Mucosa of rectum (tissue), 2 donors: ENCODE results near the gene HHAT.
A peak's percentile ranks its signal among the peaks of the same experiment; 100 is the strongest.

Source experiments
- H3K27ac ChIP-seq, 2 donors: one replicate each; pipeline ENCODE4 v1.7.0; 2013; ENCODE audit warnings: inconsistent platforms in 2 of 2, low read depth in 2 of 2, low read length in 2 of 2
- H3K27me3 ChIP-seq, 2 donors: one replicate each; pipeline ENCODE4 v1.7.0; 2013; ENCODE audit warnings: low read length in 2 of 2; ENCODE audit not compliant: control insufficient read depth in 2 of 2, insufficient read depth in 2 of 2
- H3K36me3 ChIP-seq, 2 donors: one replicate each; pipeline ENCODE4 v1.7.0; 2013; ENCODE audit warnings: low read length in 2 of 2; ENCODE audit not compliant: control insufficient read depth in 2 of 2, insufficient read depth in 2 of 2
- H3K4me1 ChIP-seq, 2 donors: one replicate each; pipeline ENCODE4 v1.7.0; 2013; ENCODE audit warnings: low read length in 2 of 2, mild to moderate bottlenecking in 1 of 2; ENCODE audit not compliant: control insufficient read depth in 2 of 2, insufficient read depth in 2 of 2
- H3K4me3 ChIP-seq, 2 donors: one replicate each; pipeline ENCODE4 v1.7.0; 2013; ENCODE audit warnings: low read length in 2 of 2
- H3K9ac ChIP-seq, 2 donors: one replicate each; pipeline ENCODE4 v1.7.0; 2013; ENCODE audit warnings: low read length in 2 of 2, low read depth in 1 of 2, mild to moderate bottlenecking in 1 of 2
- H3K9me3 ChIP-seq, 2 donors: one replicate each; pipeline ENCODE4 v1.7.0; 2013; ENCODE audit warnings: low read length in 2 of 2; ENCODE audit not compliant: control insufficient read depth in 2 of 2
- donor health status: healthy.
- donor health status: Normal muscosa, but diverticular disease.

HHAT gene

GRCh38 chr1:210328746-210329503 lies at the start of gene HHAT:
TSS of gene HHAT (plus strand) at chr1:210328902. CDS start at chr1:210348976, 20,074 bp downstream.
- peak within 1 kb of the TSS; percentile 74 to 88 for H3K9ac ChIP-seq
- H3K27ac ChIP-seq = peak within 1 kb of the TSS; percentile 91 to 94
- peaks cover 0 to 2% of the 10 kb centered on the region in 2 donors for H3K9me3 ChIP-seq
- H3K36me3 ChIP-seq = no peaks in the 10 kb centered on the region
- peaks cover 4 to 7% of the 10 kb centered on the region in 2 donors for H3K4me1 ChIP-seq
- H3K27me3 ChIP-seq = no peaks in the 10 kb centered on the region
- peak within 1 kb of the TSS; percentile 71 to 76 for H3K4me3 ChIP-seq

DNA sequence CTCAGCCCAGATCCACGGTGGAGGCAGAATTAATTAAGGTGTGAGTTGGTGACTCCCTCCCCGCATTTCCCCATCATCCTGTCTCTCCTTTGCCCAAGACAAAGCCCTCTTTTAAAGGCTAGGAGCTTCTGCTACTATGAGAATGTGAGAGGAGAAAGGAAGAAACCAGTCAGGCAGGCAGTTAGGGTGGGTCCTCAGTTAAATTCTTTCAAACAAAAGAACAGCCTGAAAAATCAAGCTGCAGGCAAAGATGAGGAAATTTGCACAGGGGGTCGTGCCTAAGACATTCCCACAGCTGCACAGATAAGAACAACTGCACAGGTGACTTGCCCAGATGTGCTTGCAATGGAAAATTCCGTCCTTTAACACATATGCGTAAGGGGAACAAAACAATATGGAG lies 48.5 kb upstream of the HHAT start:
- no peaks in the 10 kb centered on the region for H3K36me3 ChIP-seq
- H3K9ac ChIP-seq = no peak overlapping the region

GRCh38 chr1:210288116-210288515 lies 40.6 kb upstream of the HHAT start:
- Histone ChIP-seq H3K4me3 (no peak overlapping the region), H3K4me1 (peaks cover 3 to 8% of the 10 kb centered on the region in 2 donors), H3K9me3 (no peaks in the 10 kb centered on the region), H3K36me3 (no peaks in the 10 kb centered on the region), H3K27me3 (no peaks in the 10 kb centered on the region), H3K27ac (no peak overlapping the region), H3K9ac (no peak overlapping the region)

More for the DNA sequence above, 48.5 kb upstream of the HHAT start:
- Histone ChIP-seq H3K4me1 (no peaks in the 10 kb centered on the region), H3K27ac (no peak overlapping the region), H3K27me3 (no peaks in the 10 kb centered on the region), H3K9me3 (no peaks in the 10 kb centered on the region), H3K4me3 (no peak overlapping the region)

GRCh38 chr1:210289248-210289647 lies 39.5 kb upstream of the HHAT start:
- Histone ChIP-seq H3K4me3 (no peak overlapping the region), H3K27ac (no peak overlapping the region), H3K36me3 (no peaks in the 10 kb centered on the region), H3K9me3 (no peaks in the 10 kb centered on the region), H3K9ac (no peak overlapping the region), H3K4me1 (peaks cover 3 to 8% of the 10 kb centered on the region in 2 donors), H3K27me3 (no peaks in the 10 kb centered on the region)

- H3K4me1 ChIP-seq = peaks cover 3 to 11% of the 10 kb centered on the region in 2 donors
- H3K9ac ChIP-seq = no peak overlapping the region
- H3K9me3 ChIP-seq = no peaks in the 10 kb centered on the region
- H3K27me3 ChIP-seq = peaks cover 0 to 2% of the 10 kb centered on the region in 2 donors
- H3K4me3 ChIP-seq = no peak overlapping the region
- H3K27ac ChIP-seq = no peak overlapping the region
- no peaks in the 10 kb centered on the region for H3K36me3 ChIP-seq
Measured at GRCh38 chr1:210291081-210291764, 37.5 kb upstream of the HHAT start.

- H3K9me3 ChIP-seq = no peaks in the 10 kb centered on the region
- H3K9ac ChIP-seq = no peak overlapping the region
- H3K27me3 ChIP-seq = peaks cover 0 to 2% of the 10 kb centered on the region in 2 donors
- no peaks in the 10 kb centered on the region for H3K36me3 ChIP-seq
- no peak overlapping the region for H3K27ac ChIP-seq
- H3K4me1 ChIP-seq = peaks cover 3 to 11% of the 10 kb centered on the region in 2 donors
- no peak overlapping the region for H3K4me3 ChIP-seq
Measured at GRCh38 chr1:210291786-210292230, 36.9 kb upstream of the HHAT start.

DNA sequence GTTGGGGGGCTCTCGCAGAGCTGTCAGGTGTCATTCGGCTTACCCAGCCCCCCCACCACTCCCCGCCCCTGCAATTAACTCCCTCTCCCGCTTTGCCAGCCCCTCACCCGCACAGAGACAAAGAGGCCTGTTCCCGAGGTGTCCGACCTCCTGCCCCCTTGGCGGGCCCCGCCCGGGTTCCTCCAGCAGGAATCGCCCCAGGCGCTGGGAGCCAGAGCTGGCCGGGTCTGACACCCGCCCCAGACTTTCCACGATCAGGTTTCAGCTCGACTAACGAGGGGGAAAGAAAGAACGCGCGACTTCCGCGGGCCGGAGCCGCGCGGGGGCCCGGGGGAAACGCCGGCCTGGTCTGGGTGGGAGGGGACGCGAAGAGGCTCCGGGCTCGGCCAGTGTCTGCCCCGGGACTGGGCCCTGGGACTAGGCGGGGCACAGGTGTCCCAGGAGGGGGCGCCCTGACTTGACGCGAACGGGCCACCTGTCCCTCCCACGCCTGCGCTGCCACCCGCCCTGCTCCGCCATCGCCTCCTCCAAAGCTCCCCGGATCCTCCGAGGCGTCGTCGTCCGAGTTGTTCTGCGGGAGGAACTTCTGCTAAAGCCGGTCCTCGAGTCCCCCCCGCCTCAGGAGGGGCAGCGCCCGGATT lies 36.4 kb upstream of the HHAT start:
- H3K4me3 ChIP-seq = peak overlapping the region; percentile 46 to 57
- H3K27me3 ChIP-seq = peaks cover 0 to 2% of the 10 kb centered on the region in 2 donors
- H3K4me1 ChIP-seq = peaks cover 3 to 11% of the 10 kb centered on the region in 2 donors
- H3K9me3 ChIP-seq = no peaks in the 10 kb centered on the region
- no peaks in the 10 kb centered on the region for H3K36me3 ChIP-seq
- H3K9ac ChIP-seq = peak overlapping the region in 1 of 2 donors; percentile 45
- peak overlapping the region in 1 of 2 donors; percentile 20 for H3K27ac ChIP-seq

DNA sequence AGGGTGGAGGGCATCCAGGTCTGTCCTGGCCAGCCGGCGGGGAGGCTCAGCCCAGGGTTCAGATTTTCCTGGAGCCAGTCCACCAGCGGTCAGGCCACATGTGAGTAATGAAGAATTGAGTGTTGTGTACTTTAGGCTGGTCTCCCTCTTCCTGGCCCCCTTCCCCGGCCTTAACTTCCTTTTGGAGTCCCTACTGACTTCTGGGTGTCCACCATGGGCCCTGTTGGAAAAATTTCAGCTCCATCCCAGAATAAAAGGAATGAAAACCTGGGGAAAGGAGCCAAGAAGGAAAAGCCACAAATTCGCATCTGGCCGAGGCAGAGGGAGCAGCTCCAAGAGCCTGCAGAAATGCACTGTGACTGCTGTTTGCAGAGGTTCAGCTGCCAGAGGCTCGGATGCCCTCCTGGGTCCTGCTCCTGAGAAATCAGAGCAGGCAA lies 35.5 kb upstream of the HHAT start:
- Histone ChIP-seq H3K9ac (no peak overlapping the region), H3K4me1 (peaks cover 3 to 11% of the 10 kb centered on the region in 2 donors), H3K27me3 (peaks cover 0 to 2% of the 10 kb centered on the region in 2 donors), H3K27ac (peak overlapping the region in 1 of 2 donors; percentile 21), H3K9me3 (no peaks in the 10 kb centered on the region), H3K36me3 (no peaks in the 10 kb centered on the region), H3K4me3 (peak overlapping the region in 1 of 2 donors; percentile 46)

GRCh38 chr1:210294999-210295745 lies 33.5 kb upstream of the HHAT start:
- Histone ChIP-seq H3K9me3 (no peaks in the 10 kb centered on the region), H3K27ac (peak overlapping the region in 1 of 2 donors; percentile 39), H3K36me3 (no peaks in the 10 kb centered on the region), H3K9ac (no peak overlapping the region), H3K4me3 (no peak overlapping the region), H3K4me1 (peaks cover 3 to 11% of the 10 kb centered on the region in 2 donors), H3K27me3 (peaks cover 0 to 2% of the 10 kb centered on the region in 2 donors)
